Stimulated activated CD4-positive, alpha-beta T cell treated with anti-CD3 and anti-CD28 coated beads, Interleukin-1b, Interleukin-23, amount 100 ng/mL, for 48 hours (primary cell): ENCODE results near the gene GOSR2.

Source experiments
- DNase-seq: peaks from one replicate; pipeline ENCODE4 v3.0.0-alpha.2; 2020

Gene GOSR2

GRCh38 chr17:46922804-46923635 is at the start of gene GOSR2:
TSS of gene GOSR2 (plus strand) at chr17:46923160. CDS start at chr17:46923193, 33 bp downstream.
- DNase-seq, result peak; percentile 90

- DNase-seq, result no peak
Measured at GRCh38 chr17:46873941-46874645, 48.9 kb upstream of the GOSR2 start.

GRCh38 chr17:46874906-46875305 is 48.1 kb upstream of the GOSR2 start:
- no peak for DNase-seq

- DNase-seq, result no peak
Measured at GRCh38 chr17:46875849-46876352, 47.1 kb upstream of the GOSR2 start.

- DNase-seq, result no peak
Measured at GRCh38 chr17:46876353-46876887, 46.5 kb upstream of the GOSR2 start.

GRCh38 chr17:46876926-46877325 is 46.0 kb upstream of the GOSR2 start:
- DNase-seq, result no peak

- DNase-seq, result no peak
Measured at GRCh38 chr17:46877466-46877865, 45.5 kb upstream of the GOSR2 start.

GRCh38 chr17:46878055-46878454 is 44.9 kb upstream of the GOSR2 start:
- DNase-seq, result no peak

GRCh38 chr17:46879101-46879500 is 43.9 kb upstream of the GOSR2 start:
- DNase-seq, result no peak

- no peak for DNase-seq
Measured at GRCh38 chr17:46881015-46881414, 41.9 kb upstream of the GOSR2 start.

GRCh38 chr17:46882666-46883065 is 40.3 kb upstream of the GOSR2 start:
- no peak for DNase-seq

- no peak for DNase-seq
Measured at GRCh38 chr17:46883871-46884520, 39.0 kb upstream of the GOSR2 start.

GRCh38 chr17:46884552-46884951 is 38.4 kb upstream of the GOSR2 start:
- DNase-seq, result no peak

- DNase-seq, result no peak
Measured at GRCh38 chr17:46885415-46886309, 37.3 kb upstream of the GOSR2 start.

GRCh38 chr17:46886310-46886663 is 36.7 kb upstream of the GOSR2 start:
- no peak for DNase-seq

- no peak for DNase-seq
Measured at GRCh38 chr17:46887717-46888116, 35.2 kb upstream of the GOSR2 start.

GRCh38 chr17:46888727-46889126 is 34.2 kb upstream of the GOSR2 start:
- DNase-seq, result no peak

GRCh38 chr17:46889519-46889918 is 33.4 kb upstream of the GOSR2 start:
- no peak for DNase-seq

GRCh38 chr17:46889992-46890564 is 32.9 kb upstream of the GOSR2 start:
- DNase-seq, result no peak

GRCh38 chr17:46890638-46891037 is 32.3 kb upstream of the GOSR2 start:
- DNase-seq, result no peak

- no peak for DNase-seq
Measured at GRCh38 chr17:46892192-46892703, 30.7 kb upstream of the GOSR2 start.

- DNase-seq, result no peak
Measured at GRCh38 chr17:46894024-46894423, 28.9 kb upstream of the GOSR2 start.
